Ovary (tissue), 3 donors: ENCODE measurements around the gene OR2T27.
"Not testable (repeated sequence)": the region's sequence is repeated elsewhere in the genome, so short reads cannot be mapped to it uniquely, and the experiment has no call there.

ENCODE experiments used
- EP300 ChIP-seq: sonication (generic); formaldehyde crosslinking; IDR thresholded peaks from one replicate; pipeline ENCODE4 v1.6.1; 2017; ENCODE audit warnings: antibody characterized with exemption
- POLR2A ChIP-seq: fragments of 450-650 bp; IDR thresholded peaks from one replicate; pipeline ENCODE4 v1.6.1; 2017; ENCODE audit warnings: antibody characterized with exemption, mild to moderate bottlenecking, moderate library complexity
- TF ChIP-seq, protein P1 (sequence below), 3 donors: fragments of 450-650 bp in 2 of 3; fragments of 200-600 bp in 1 of 3; IDR thresholded peaks; one replicate each; pipeline versions ENCODE4 v1.5.1 to v1.8.0; 2016 to 2022; ENCODE audit warnings: antibody characterized with exemption in 3 of 3, mild to moderate bottlenecking in 1 of 3
- donor health status: DM: no; HTN: no; CAD: no.

- TF ChIP-seq, protein P1, sequence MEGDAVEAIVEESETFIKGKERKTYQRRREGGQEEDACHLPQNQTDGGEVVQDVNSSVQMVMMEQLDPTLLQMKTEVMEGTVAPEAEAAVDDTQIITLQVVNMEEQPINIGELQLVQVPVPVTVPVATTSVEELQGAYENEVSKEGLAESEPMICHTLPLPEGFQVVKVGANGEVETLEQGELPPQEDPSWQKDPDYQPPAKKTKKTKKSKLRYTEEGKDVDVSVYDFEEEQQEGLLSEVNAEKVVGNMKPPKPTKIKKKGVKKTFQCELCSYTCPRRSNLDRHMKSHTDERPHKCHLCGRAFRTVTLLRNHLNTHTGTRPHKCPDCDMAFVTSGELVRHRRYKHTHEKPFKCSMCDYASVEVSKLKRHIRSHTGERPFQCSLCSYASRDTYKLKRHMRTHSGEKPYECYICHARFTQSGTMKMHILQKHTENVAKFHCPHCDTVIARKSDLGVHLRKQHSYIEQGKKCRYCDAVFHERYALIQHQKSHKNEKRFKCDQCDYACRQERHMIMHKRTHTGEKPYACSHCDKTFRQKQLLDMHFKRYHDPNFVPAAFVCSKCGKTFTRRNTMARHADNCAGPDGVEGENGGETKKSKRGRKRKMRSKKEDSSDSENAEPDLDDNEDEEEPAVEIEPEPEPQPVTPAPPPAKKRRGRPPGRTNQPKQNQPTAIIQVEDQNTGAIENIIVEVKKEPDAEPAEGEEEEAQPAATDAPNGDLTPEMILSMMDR (IDR thresholded peaks at IDR 0.05), result not testable (repeated sequence)
- TF ChIP-seq POLR2A, EP300: not testable (repeated sequence)
Observed at GRCh38 chr1:248642971-248643651, 12.2 kb downstream of the OR2T27 start.
